ENCODE results near the gene HRAS.

The HRAS gene

GRCh38 chr11:535210-535518 is 212 bp downstream of the HRAS start:
- H3K27me3 ChIP-seq (ENCODE audit: control insufficient read depth, insufficient read depth, low read length): no peaks in the 10 kb centered on the region
- peak overlapping the region; percentile 87 for H3K9ac ChIP-seq (ENCODE audit: low read depth, low read length)
- H3K4me3 ChIP-seq (ENCODE audit: low read length): peak overlapping the region; percentile 98
- peaks cover 23% of the 10 kb centered on the region for H3K36me3 ChIP-seq (ENCODE audit: insufficient read depth, low read length)
- no peaks in the 10 kb centered on the region for H3K9me3 ChIP-seq (replicated peaks; ENCODE audit: low read length)
- H3K4me1 ChIP-seq (ENCODE audit: control insufficient read depth, insufficient read depth, low read length): peaks cover 24% of the 10 kb centered on the region
- peak overlapping the region; percentile 87 for H3K4me2 ChIP-seq (ENCODE audit: low read length)

- H3K27me3 ChIP-seq (ENCODE audit: control insufficient read depth, insufficient read depth, low read length): no peaks in the 10 kb centered on the region
- peak overlapping the region; percentile 98 for H3K4me3 ChIP-seq (ENCODE audit: low read length)
- H3K4me2 ChIP-seq (ENCODE audit: low read length): peak overlapping the region; percentile 87
- H3K9ac ChIP-seq (ENCODE audit: low read depth, low read length): peak overlapping the region; percentile 87
- H3K36me3 ChIP-seq (ENCODE audit: insufficient read depth, low read length): peaks cover 23% of the 10 kb centered on the region
- peaks cover 24% of the 10 kb centered on the region for H3K4me1 ChIP-seq (ENCODE audit: control insufficient read depth, insufficient read depth, low read length)
- no peaks in the 10 kb centered on the region for H3K9me3 ChIP-seq (replicated peaks; ENCODE audit: low read length)
Measured at GRCh38 chr11:534396-535209, 773 bp downstream of the HRAS start.

GRCh38 chr11:533586-534395 is 1.6 kb downstream of the HRAS start:
- peak overlapping the region; percentile 87 for H3K4me2 ChIP-seq (ENCODE audit: low read length)
- H3K36me3 ChIP-seq (ENCODE audit: insufficient read depth, low read length): peaks cover 23% of the 10 kb centered on the region
- H3K4me3 ChIP-seq (ENCODE audit: low read length): peak overlapping the region; percentile 98
- no peaks in the 10 kb centered on the region for H3K9me3 ChIP-seq (replicated peaks; ENCODE audit: low read length)
- H3K4me1 ChIP-seq (ENCODE audit: control insufficient read depth, insufficient read depth, low read length): peaks cover 28% of the 10 kb centered on the region
- peak overlapping the region; percentile 87 for H3K9ac ChIP-seq (ENCODE audit: low read depth, low read length)
- H3K27me3 ChIP-seq (ENCODE audit: control insufficient read depth, insufficient read depth, low read length): no peaks in the 10 kb centered on the region

GRCh38 chr11:532986-533585 is 2.3 kb downstream of the HRAS start:
- H3K4me1 ChIP-seq (ENCODE audit: control insufficient read depth, insufficient read depth, low read length): peaks cover 31% of the 10 kb centered on the region
- no peak overlapping the region for H3K9ac ChIP-seq (ENCODE audit: low read depth, low read length)

GRCh38 chr11:532527-532985 is 2.8 kb downstream of the HRAS start:
- H3K4me2 ChIP-seq (ENCODE audit: low read length): no peak overlapping the region

More at GRCh38 chr11:532986-533585, 2.3 kb downstream of the HRAS start:
- H3K4me2 ChIP-seq (ENCODE audit: low read length): no peak overlapping the region
- H3K9me3 ChIP-seq (replicated peaks; ENCODE audit: low read length): no peaks in the 10 kb centered on the region
- H3K27me3 ChIP-seq (ENCODE audit: control insufficient read depth, insufficient read depth, low read length): no peaks in the 10 kb centered on the region
- H3K4me3 ChIP-seq (ENCODE audit: low read length): no peak overlapping the region
- peaks cover 23% of the 10 kb centered on the region for H3K36me3 ChIP-seq (ENCODE audit: insufficient read depth, low read length)

GRCh38 chr11:531919-532526 is 3.4 kb downstream of the HRAS start:
- Histone ChIP-seq H3K4me2 (ENCODE audit: low read length) (no peak overlapping the region), H3K9me3 (replicated peaks; ENCODE audit: low read length) (no peaks in the 10 kb centered on the region), H3K4me1 (ENCODE audit: control insufficient read depth, insufficient read depth, low read length) (peaks cover 24% of the 10 kb centered on the region), H3K9ac (ENCODE audit: low read depth, low read length) (no peak overlapping the region), H3K27me3 (ENCODE audit: control insufficient read depth, insufficient read depth, low read length) (no peaks in the 10 kb centered on the region), H3K4me3 (ENCODE audit: low read length) (no peak overlapping the region), H3K36me3 (ENCODE audit: insufficient read depth, low read length) (peaks cover 23% of the 10 kb centered on the region)

More at GRCh38 chr11:532527-532985, 2.8 kb downstream of the HRAS start:
- Histone ChIP-seq H3K27me3 (ENCODE audit: control insufficient read depth, insufficient read depth, low read length) (no peaks in the 10 kb centered on the region), H3K4me3 (ENCODE audit: low read length) (no peak overlapping the region), H3K36me3 (ENCODE audit: insufficient read depth, low read length) (peaks cover 23% of the 10 kb centered on the region), H3K9ac (ENCODE audit: low read depth, low read length) (no peak overlapping the region), H3K4me1 (ENCODE audit: control insufficient read depth, insufficient read depth, low read length) (peaks cover 30% of the 10 kb centered on the region), H3K9me3 (replicated peaks; ENCODE audit: low read length) (no peaks in the 10 kb centered on the region)

- no peaks in the 10 kb centered on the region for H3K27me3 ChIP-seq (ENCODE audit: control insufficient read depth, insufficient read depth, low read length)
- no peaks in the 10 kb centered on the region for H3K9me3 ChIP-seq (replicated peaks; ENCODE audit: low read length)
- no peak overlapping the region for H3K4me3 ChIP-seq (ENCODE audit: low read length)
- H3K9ac ChIP-seq (ENCODE audit: low read depth, low read length): no peak overlapping the region
- no peak overlapping the region for H3K4me2 ChIP-seq (ENCODE audit: low read length)
- peaks cover 18% of the 10 kb centered on the region for H3K4me1 ChIP-seq (ENCODE audit: control insufficient read depth, insufficient read depth, low read length)
- peaks cover 23% of the 10 kb centered on the region for H3K36me3 ChIP-seq (ENCODE audit: insufficient read depth, low read length)
Measured at GRCh38 chr11:530960-531831, 4.2 kb downstream of the HRAS start.

- no peaks in the 10 kb centered on the region for H3K27me3 ChIP-seq (ENCODE audit: control insufficient read depth, insufficient read depth, low read length)
- no peaks in the 10 kb centered on the region for H3K9me3 ChIP-seq (replicated peaks; ENCODE audit: low read length)
- no peak overlapping the region for H3K4me2 ChIP-seq (ENCODE audit: low read length)
- no peak overlapping the region for H3K9ac ChIP-seq (ENCODE audit: low read depth, low read length)
- H3K4me3 ChIP-seq (ENCODE audit: low read length): no peak overlapping the region
- peaks cover 14% of the 10 kb centered on the region for H3K4me1 ChIP-seq (ENCODE audit: control insufficient read depth, insufficient read depth, low read length)
- peaks cover 23% of the 10 kb centered on the region for H3K36me3 ChIP-seq (ENCODE audit: insufficient read depth, low read length)
Measured at GRCh38 chr11:529728-530411, 5.5 kb downstream of the HRAS start.

- peaks cover 11% of the 10 kb centered on the region for H3K4me1 ChIP-seq (ENCODE audit: control insufficient read depth, insufficient read depth, low read length)
- no peak overlapping the region for H3K4me2 ChIP-seq (ENCODE audit: low read length)
- H3K9me3 ChIP-seq (replicated peaks; ENCODE audit: low read length): no peaks in the 10 kb centered on the region
- peaks cover 23% of the 10 kb centered on the region for H3K36me3 ChIP-seq (ENCODE audit: insufficient read depth, low read length)
- H3K9ac ChIP-seq (ENCODE audit: low read depth, low read length): no peak overlapping the region
- no peak overlapping the region for H3K4me3 ChIP-seq (ENCODE audit: low read length)
- no peaks in the 10 kb centered on the region for H3K27me3 ChIP-seq (ENCODE audit: control insufficient read depth, insufficient read depth, low read length)
Measured at GRCh38 chr11:528815-529727, 6.3 kb downstream of the HRAS start.
